ENCODE results near the gene ZBTB7C. TPM values are rescaled to one million over a fixed set of nuclear protein-coding genes. Genes with fewer than 3 reads are reported as not detected.

The ZBTB7C gene
- total RNA-seq, 1 donor from 2014 or later = 0.81 TPM

GRCh38 chr18:48104705-48105104 is 304.5 kb downstream of the ZBTB7C start:
- intact Hi-C loops (cut with micrococcal nuclease) = no loop called here

GRCh38 chr18:48100651-48101165 is 308.5 kb downstream of the ZBTB7C start:
- intact Hi-C loops (cut with micrococcal nuclease) = no loop called here

GRCh38 chr18:48100165-48100575 is 309.0 kb downstream of the ZBTB7C start:
- intact Hi-C loops (cut with micrococcal nuclease) = no loop called here

- intact Hi-C loops (cut with micrococcal nuclease) = no loop called here
Measured at GRCh38 chr18:48099481-48100164, 309.6 kb downstream of the ZBTB7C start.

- intact Hi-C loops (cut with micrococcal nuclease) = no loop called here
Measured at GRCh38 chr18:48098538-48098937, 310.6 kb downstream of the ZBTB7C start.

- intact Hi-C loops (cut with micrococcal nuclease) = no loop called here
Measured at GRCh38 chr18:48098007-48098406, 311.2 kb downstream of the ZBTB7C start.

- intact Hi-C loops (cut with micrococcal nuclease) = no loop called here
Measured at GRCh38 chr18:48095726-48096125, 313.5 kb downstream of the ZBTB7C start.

- intact Hi-C loops (cut with micrococcal nuclease) = no loop called here
Measured at GRCh38 chr18:48093104-48093503, 316.1 kb downstream of the ZBTB7C start.

GRCh38 chr18:48091869-48092497 is 317.2 kb downstream of the ZBTB7C start:
- intact Hi-C loops (cut with micrococcal nuclease) = no loop called here

GRCh38 chr18:48090702-48091101 is 318.5 kb downstream of the ZBTB7C start:
- intact Hi-C loops (cut with micrococcal nuclease) = no loop called here

- intact Hi-C loops (cut with micrococcal nuclease) = no loop called here
Measured at GRCh38 chr18:48090021-48090420, 319.2 kb downstream of the ZBTB7C start.

GRCh38 chr18:48085781-48086487 is 323.2 kb downstream of the ZBTB7C start:
- intact Hi-C loops (cut with micrococcal nuclease) = no loop called here

- intact Hi-C loops (cut with micrococcal nuclease) = no loop called here
Measured at GRCh38 chr18:48084858-48085257, 324.3 kb downstream of the ZBTB7C start.

- intact Hi-C loops (cut with micrococcal nuclease) = no loop called here
Measured at GRCh38 chr18:48084041-48084757, 325.0 kb downstream of the ZBTB7C start.

GRCh38 chr18:48080546-48080945 is 328.6 kb downstream of the ZBTB7C start:
- intact Hi-C loops (cut with micrococcal nuclease) = no loop called here

GRCh38 chr18:48079885-48080284 is 329.3 kb downstream of the ZBTB7C start:
- intact Hi-C loops (cut with micrococcal nuclease) = no loop called here

- intact Hi-C loops (cut with micrococcal nuclease) = no loop called here
Measured at GRCh38 chr18:48078448-48078847, 330.7 kb downstream of the ZBTB7C start.

GRCh38 chr18:48077291-48077690 is 331.9 kb downstream of the ZBTB7C start:
- intact Hi-C loops (cut with micrococcal nuclease) = no loop called here

GRCh38 chr18:48076461-48076860 is 332.7 kb downstream of the ZBTB7C start:
- intact Hi-C loops (cut with micrococcal nuclease) = no loop called here

GRCh38 chr18:48075707-48076093 is 333.5 kb downstream of the ZBTB7C start:
- intact Hi-C loops (cut with micrococcal nuclease) = no loop called here

GRCh38 chr18:48074929-48075706 is 334.1 kb downstream of the ZBTB7C start:
- intact Hi-C loops (cut with micrococcal nuclease) = no loop called here

All from T-helper 1 cell treated with Interleukin-12 subunit alpha and Interleukin-12 subunit beta and Interleukin-4 antibody, amounts not matched to agents 30 ng/mL and 1 ng/mL, for 36 hours (primary cell).